ENCODE measurements around the gene TSPAN9. TPM values are rescaled to one million over a fixed set of nuclear protein-coding genes. Genes with fewer than 3 reads are reported as not detected.

Gene TSPAN9
- total RNA-seq, 1 donor: 76.0 TPM

- no peak for DNase-seq (ENCODE audit: low read depth)
- TF ChIP-seq CTCF (IDR thresholded peaks at IDR 0.05; ENCODE audit: insufficient read depth, low read depth, low read length): no peak
- H3K4me3 ChIP-seq (ENCODE audit: low read depth, low read length): no peak overlapping the region
Measured at GRCh38 chr12:3137814-3138445, 60.8 kb downstream of the TSPAN9 start.

GRCh38 chr12:3138941-3139511 lies 61.8 kb downstream of the TSPAN9 start:
- no peak overlapping the region for H3K4me3 ChIP-seq (ENCODE audit: low read depth, low read length)
- DNase-seq (ENCODE audit: low read depth): no peak
- TF ChIP-seq CTCF (IDR thresholded peaks at IDR 0.05; ENCODE audit: insufficient read depth, low read depth, low read length): no peak

- no peak for DNase-seq (ENCODE audit: low read depth)
- no peak overlapping the region for H3K4me3 ChIP-seq (ENCODE audit: low read depth, low read length)
- no peak for TF ChIP-seq CTCF (IDR thresholded peaks at IDR 0.05; ENCODE audit: insufficient read depth, low read depth, low read length)
Measured at GRCh38 chr12:3139760-3140159, 62.6 kb downstream of the TSPAN9 start.

- no peak for TF ChIP-seq CTCF (IDR thresholded peaks at IDR 0.05; ENCODE audit: insufficient read depth, low read depth, low read length)
- DNase-seq (ENCODE audit: low read depth): no peak
Measured at GRCh38 chr12:3140284-3140683, 63.1 kb downstream of the TSPAN9 start.

GRCh38 chr12:3141339-3142321 lies 64.5 kb downstream of the TSPAN9 start:
- no peak for TF ChIP-seq CTCF (IDR thresholded peaks at IDR 0.05; ENCODE audit: insufficient read depth, low read depth, low read length)
- no peak for DNase-seq (ENCODE audit: low read depth)
- no peak overlapping the region for H3K4me3 ChIP-seq (ENCODE audit: low read depth, low read length)

More at GRCh38 chr12:3140284-3140683, 63.1 kb downstream of the TSPAN9 start:
- no peak overlapping the region for H3K4me3 ChIP-seq (ENCODE audit: low read depth, low read length)

GRCh38 chr12:3142386-3142785 lies 65.2 kb downstream of the TSPAN9 start:
- DNase-seq (ENCODE audit: low read depth): no peak
- H3K4me3 ChIP-seq (ENCODE audit: low read depth, low read length): no peak overlapping the region
- no peak for TF ChIP-seq CTCF (IDR thresholded peaks at IDR 0.05; ENCODE audit: insufficient read depth, low read depth, low read length)

All from fibroblast of villous mesenchyme (primary cell).